K562 treated with DMSO at 1 percent for 24 hours (cell line): Measurements from ENCODE around the gene MYO7A. TPM values are rescaled to one million over a fixed set of nuclear protein-coding genes. Genes with fewer than 3 reads are reported as not detected.

ENCODE experiments used
- total RNA-seq: library from RNA; unstranded; fragments of 300-600 nt; gene quantifications from 2 replicates; pipeline ENCODE4 v1.2.3, GENCODE V29; 2022; ENCODE audit warnings: low read depth; ENCODE audit not compliant: insufficient read depth

MYO7A gene
- total RNA-seq, result 0.46 and 0.75 TPM in 2 replicates

GRCh38 chr11:77127920-77128691, at the start of gene MYO7A:
TSS of gene MYO7A (plus strand) at chr11:77128246. CDS start at chr11:77130635, 2,389 bp downstream.

DNA sequence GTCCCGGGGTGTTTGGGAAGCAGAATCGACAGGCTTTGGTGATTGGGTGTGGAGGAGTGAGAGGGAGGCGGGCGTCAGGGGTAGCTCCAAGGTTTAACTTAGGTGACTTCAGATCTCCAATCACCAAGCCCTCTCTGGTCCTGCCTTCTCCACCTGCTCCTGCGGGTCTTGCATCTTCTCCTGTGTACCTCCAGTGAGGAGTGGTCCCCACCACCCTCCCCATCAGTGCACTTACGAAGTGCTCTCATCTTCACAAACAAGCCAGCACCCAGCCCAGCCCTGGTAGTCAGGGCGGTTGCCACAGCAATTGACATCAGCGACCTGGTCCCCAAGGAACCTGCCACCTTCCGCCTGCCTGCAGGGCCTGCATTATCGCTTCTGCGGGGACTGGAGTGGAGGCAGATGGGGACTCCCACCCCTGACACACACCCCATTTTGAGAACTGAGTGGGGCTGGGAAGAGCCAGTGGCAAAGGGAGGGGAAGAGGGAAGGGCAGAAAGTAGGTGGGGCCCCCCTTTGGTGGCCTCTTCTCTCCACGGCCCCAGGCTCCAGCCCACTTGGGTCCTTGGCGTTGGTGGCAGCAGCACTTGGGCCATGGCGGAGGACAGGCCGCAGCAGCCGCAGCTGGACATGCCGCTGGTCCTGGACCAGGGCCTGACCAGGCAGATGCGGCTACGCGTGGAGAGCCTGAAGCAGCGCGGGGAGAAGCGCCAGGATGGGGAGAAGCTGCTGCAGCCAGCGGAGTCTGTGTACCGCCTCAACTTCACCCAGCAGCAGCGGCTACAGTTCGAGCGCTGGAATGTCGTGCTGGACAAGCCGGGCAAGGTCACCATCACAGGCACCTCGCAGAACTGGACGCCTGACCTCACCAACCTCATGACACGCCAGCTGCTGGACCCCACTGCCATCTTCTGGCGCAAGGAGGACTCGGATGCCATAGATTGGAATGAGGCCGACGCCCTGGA, 25.5 kb upstream of the MYO7A start, which contains the start of gene OMP:
OMP (plus strand) TSS at position 595 of the 965 bp plus-strand sequence; CDS start at position 595, 0 bp downstream.

Other genes starting within 250 kb of the MYO7A start
- gene B3GNT6, start 93.8 kb upstream of the MYO7A start, total RNA-seq, result 0.10 TPM in 1 of 2 replicates, not detected in the other
- gene CAPN5, start 61.3 kb upstream of the MYO7A start, total RNA-seq, result 1.7 and 2.0 TPM in 2 replicates
- not detected in 2 replicates for gene OMP, start 25.4 kb upstream of the MYO7A start, total RNA-seq
- gene GDPD4, start 173.4 kb downstream of the MYO7A start, total RNA-seq, result 0.92 TPM in 1 of 2 replicates, not detected in the other